ENCODE measurements around the gene CLEC18C.
"Not testable (repeated sequence)": the region's sequence is repeated elsewhere in the genome, so short reads cannot be mapped to it uniquely, and the experiment has no call there.

The CLEC18C gene

DNA sequence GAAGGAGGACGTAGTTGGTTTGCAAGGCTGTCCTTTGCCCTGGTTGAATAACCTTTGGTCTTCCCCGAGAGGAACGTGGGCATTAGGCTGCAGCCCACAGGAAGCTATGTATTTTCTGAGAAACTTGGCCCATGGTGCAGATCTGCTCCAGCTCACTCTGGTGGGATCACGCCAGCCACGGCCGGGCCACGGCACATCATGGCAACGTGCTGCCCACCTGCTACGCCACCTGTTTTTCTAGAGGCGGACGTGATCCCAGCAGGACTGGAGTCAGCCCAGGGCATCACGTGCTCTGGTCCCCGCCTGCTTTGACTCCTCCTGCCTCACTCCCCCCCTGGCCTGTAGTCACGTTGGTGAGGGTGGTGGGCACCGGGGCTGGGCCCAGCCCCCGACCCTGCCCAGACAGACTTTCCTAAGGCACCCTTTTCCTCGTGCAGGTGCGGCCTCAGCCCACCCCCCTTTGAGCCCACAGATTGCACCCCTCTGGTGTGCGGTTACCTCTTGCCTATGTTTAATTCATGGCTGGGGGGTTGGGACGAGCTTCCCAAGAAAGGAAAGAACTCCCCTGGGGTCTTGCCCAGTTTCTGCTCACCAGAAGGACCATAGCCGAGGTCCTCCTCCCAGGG lies at the start of gene CLEC18C:
Gene CLEC18C (plus strand): TSS at position 576 of the 626 bp plus-strand sequence. CDS start 492 bp downstream, outside the sequence.
- DNase-seq: not testable (repeated sequence)

DNA sequence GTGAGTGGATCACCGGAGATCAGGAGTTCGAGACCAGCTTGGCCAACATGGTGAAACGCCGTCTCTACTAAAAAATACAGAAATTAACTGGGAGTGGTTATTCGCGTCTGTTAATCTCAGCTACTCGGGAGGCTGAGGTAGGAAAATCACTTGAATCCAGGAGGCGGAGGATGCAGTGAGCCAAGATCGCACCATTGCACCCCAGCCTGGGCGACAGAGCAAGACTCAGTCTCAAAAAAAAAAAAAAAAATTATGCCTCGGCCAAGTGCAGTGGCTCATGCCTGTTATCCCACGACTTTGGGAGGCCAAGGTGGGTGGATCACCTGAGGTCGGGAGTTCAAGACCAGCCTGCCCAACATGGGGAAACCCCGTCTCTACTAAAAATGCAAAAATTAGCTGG lies 49.8 kb upstream of the CLEC18C start:
- DNase-seq: not testable (repeated sequence)

DNA sequence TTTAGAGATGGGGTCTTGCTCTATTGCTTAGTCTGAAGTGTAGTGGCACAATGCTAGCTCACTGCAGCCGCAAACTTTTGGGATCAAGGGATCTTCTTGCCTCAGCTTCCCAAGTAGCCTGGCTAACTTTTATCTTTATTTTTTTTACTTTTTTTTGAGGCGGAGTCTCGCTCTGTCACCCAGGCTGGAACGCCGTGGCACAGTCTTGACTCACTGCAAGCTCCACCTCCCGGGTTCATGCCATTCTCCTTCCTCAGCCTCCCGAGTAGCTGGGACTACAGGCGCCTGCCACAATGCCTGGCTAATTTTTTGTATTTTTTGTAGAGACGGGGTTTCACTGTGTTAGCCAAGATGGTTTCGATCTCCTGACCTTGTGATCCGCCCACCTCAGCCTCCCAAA lies 47.4 kb upstream of the CLEC18C start:
- DNase-seq: not testable (repeated sequence)

DNA sequence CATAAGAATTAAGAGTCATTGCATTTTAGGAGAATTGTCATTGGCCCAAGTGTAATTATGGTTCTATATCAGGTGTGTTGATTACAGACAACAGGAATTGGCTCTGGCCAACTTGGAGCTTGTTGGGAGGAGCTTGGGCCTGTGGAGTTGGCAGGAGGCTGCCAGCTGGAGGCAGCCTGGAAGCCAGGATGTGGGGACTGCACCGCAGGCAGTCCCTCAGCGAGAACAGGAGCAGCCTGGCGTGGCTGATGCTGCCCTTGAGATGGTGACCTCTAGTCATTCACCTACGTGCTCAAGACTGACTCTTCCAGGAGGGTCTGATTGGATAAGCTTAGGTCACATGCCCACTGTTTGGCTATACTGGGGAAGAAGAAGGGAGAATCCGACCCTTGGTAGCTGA lies 45.9 kb upstream of the CLEC18C start:
- not testable (repeated sequence) for DNase-seq

DNA sequence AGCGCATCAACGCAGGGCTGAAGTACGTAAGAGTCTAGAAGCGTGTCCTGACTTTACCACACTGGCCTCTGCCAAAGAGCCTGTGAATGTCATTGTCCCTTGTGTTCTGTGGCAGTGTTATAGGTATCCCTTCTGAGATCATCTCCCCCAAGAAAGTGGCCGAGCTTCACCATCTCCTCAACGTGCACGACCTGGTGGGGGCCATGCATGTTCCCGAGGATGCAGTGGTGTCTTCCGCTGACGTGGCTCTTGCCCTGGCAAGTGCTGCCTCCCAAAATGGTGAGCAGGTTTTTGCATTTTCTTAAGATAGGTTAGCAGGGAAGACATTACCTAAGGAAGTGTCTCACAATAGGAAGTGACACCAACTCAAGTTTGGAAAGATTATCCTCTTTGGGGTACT lies 44.7 kb upstream of the CLEC18C start:
- DNase-seq: not testable (repeated sequence)

DNA sequence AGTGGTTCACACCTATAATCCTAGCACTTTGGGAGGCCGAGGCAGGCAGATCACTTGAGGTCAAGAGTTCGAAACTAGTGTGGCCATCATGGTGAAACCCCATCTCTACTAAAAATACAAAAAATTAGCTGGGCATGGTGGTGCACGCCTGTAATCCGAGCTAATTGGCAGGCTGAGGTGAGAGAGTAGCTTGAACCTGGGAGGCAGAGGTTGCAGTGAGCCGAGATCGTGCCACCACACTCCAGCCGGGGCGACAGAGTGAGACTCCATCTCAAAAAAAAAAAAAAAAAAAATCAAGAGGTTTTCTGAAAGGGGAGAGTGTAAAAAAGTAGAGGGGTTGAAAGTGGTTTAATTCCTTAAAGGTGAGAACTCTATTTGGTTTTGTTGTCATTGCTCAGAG lies 37.8 kb upstream of the CLEC18C start:
- not testable (repeated sequence) for DNase-seq

DNA sequence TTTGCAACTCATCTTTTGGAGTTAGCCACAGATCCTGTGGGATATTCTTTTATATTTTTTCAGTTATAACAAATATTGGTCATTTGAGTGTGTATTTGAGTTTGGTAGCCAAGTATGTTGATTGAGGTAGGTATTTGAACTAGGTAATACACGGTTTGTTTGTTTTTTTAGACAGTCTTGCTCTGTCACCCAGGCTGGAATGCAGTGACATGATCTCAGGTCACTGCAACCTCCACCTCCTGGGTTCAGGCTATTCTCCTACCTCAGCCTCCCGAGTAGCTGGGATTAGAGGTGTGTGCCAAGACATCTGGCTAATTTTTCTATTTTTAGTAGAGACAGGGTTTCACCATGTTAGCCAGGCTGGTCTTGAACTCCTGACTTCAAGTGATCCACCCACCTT lies 37.0 kb upstream of the CLEC18C start:
- DNase-seq: not testable (repeated sequence)

DNA sequence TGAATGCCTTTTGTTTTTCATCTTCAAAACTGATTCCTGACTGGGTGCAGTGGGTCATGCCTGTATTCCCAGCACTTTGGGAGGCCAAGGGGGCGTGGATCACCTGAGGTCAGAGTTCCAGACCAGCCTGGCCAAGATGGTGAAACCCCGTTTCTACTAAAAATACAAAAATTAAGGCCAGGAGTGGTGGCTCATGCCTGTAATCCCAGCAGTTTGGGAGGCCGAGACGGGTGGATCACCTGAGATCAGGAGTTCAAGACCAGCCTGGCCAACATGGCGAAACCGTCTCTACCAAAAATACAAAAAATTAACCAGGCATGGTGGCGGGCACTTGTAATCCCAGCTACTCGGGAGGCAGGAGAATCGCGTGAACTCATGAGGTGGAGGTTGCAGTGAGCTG lies 30.8 kb upstream of the CLEC18C start:
- DNase-seq: not testable (repeated sequence)

DNA sequence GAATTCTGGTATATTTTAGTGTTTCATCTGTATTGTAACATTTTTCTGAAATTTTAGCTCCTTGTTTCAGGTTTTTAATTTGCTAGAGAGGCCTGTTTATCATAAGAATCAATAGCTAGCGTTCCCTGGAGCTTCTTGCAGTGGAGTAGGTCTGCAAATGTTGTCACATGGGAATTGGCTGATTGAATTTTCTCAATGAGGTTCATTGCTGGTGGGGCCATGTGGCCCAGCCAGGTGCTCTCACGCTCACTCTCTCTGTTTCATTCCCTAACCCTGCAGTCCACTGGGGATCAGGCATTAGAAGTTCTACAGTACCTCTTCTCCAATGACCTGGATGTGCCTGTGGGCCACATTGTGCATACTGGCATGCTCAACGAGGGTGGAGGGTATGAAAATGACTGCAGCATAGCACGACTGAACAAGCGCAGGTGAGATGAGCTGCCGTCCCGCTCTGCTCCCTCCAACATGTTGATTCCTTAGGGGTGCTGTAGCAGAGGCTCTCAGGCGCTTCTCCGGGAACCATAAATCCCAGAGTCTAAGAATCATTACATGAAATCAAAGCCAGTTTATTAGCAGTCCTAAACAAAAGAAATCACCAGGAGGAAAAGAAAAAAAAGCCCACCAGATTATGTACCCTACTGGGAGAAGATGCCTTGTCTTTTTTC lies 30.2 kb upstream of the CLEC18C start:
- not testable (repeated sequence) for DNase-seq

DNA sequence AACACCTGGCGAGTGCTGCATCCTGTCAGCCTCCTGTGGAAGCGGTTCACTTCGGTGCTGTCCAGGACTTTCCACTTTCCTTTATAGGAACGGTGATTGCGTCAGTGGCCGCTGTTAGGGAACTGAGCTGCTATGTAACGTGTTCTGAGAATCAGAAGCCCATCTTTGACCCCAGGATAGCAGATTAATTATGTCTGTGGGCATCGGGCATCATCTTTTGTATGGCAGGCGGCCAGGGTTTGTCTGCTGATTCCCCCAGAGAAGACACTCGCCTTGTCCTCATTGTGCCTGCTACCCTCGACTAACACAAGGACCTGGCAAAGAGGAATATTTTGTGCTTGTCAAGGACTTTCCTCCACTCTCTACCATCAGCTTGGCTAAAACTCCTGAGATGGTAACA lies 25.7 kb upstream of the CLEC18C start:
- not testable (repeated sequence) for DNase-seq

DNA sequence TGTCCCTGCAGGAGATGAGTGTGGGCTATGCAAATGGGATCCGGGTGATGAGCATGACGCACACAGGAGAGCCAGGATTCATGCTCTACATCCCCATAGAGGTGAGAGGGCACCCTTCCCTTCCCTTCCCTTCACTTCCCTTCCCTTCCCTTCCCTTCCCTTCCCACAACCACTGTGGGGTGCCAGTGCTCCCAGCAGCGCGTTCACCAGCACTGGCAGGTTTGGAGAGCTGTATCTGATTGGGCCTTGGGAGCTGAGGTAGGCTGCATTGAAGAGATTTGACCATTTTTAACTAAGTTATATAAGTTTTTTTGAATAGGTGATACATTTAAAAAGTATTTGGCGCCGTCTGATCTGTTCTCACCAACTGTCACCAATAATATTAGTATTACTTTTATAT lies 25.1 kb upstream of the CLEC18C start:
- DNase-seq: not testable (repeated sequence)

DNA sequence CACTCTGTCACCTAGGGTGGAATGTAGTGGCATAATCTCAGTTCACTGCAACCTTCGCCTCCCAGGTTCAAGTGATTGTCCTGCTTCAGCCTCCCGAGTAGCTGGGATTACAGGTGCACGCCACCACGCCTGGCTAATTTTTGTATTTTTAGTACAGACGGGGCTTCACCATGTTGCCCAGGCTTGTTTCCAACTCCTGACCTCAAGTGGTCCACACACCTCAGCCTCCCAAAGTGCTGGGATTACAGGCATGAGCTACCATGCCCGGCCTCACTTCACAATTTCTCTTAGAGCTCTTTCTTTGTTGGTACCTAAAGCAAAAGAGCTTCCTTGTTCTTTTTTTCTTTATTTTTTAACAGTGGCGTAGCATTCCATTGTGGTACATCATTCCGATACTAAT lies 24.3 kb upstream of the CLEC18C start:
- DNase-seq: not testable (repeated sequence)

DNA sequence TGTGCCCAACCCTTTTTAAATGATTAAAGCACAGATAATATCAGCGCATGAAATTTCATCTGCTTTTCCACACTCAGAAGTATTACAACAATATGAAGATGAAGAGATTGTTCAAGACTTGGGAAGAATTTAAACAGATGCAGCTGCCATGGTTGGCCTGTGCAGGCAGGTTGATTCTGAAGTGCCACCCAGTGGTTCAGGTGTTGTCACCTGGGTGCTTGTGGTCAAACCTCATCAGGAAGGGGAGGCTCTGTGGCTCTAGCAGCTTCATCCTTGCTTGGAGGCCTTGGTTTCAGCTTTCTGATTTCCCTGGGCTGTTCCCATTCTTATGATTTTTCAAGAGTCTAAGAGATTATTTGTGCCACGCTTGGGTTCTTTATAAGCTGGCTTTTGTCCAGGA lies 22.2 kb upstream of the CLEC18C start:
- DNase-seq: no peak

DNA sequence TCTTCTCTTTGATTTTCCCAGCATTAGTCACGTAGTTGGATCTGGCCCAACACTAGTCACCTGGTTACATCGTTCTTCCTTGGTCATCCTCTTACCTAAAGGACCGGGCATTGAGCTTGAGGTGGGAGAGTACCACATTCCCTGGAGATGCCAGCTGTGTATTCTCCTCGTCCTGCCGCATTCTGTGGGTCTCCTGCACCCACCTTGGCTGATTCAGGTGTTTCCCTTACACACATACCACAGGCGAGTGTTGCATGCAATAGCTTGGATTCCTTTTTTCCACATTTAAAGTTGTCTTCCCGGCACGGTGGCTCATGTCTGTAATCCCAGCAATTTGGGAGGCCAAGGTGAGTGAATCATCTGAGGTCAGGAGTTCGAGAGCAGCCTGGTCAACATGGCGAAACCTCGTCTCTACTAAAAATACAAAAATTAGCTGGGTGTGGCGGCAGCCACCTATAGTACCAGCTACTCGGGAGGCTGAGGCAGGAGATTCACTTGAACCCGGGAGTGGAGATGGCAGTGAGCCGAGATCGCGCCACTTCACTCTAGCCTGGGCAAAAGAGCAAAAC lies 21.6 kb upstream of the CLEC18C start:
- no peak for DNase-seq

DNA sequence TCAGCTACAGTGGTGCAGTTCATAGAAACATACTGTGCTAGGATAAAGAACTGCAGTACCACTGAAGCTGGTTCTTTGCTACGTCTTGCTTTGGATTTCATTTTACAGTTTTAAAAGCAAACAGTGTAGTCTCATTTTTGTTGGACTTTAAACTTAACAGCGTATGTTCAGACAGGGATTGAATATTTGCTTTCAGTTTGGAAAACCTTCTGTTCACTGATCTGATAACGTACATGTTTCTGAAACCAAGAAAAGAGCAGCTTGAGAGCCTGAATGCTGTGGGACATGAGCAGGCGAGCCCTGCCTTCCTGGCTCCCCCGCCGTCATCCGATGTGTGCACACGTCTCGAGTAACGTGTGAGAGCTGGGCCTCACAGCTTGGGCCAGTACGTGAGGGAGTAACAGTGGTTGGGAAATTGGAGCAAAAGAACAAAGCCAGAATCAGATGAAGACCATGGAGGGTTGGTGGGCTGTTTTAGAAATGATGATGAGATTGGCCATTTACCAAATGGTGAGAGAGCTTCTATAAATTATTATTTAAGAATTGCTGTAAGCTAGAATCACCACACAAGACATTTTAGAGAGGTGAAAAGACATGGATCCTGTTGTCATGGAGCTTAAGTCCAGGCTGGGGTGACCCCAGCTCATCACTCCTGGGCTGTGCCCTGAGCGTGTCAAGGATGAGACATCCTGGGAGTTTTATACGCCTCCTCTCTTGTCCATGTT lies 20.8 kb upstream of the CLEC18C start:
- DNase-seq: no peak

DNA sequence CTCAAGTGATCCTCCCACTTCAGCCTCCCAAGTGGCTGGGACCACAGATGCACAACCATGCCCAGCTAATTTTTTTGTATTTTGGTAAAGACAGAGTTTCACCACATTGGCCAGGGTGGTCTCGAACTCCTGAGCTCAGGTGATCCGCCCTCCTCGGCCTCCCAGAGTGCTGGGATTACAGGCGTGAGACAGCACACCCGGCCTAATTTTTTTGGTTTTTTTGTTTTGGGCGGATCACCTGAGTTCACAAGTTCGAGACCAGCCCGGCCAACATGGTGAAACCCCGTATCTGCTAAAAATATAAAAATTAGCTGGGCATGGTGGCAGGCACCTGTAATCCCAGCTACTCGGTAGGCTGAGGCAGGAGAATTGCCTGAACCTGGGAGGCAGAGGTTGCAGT lies 18.9 kb upstream of the CLEC18C start:
- not testable (repeated sequence) for DNase-seq

DNA sequence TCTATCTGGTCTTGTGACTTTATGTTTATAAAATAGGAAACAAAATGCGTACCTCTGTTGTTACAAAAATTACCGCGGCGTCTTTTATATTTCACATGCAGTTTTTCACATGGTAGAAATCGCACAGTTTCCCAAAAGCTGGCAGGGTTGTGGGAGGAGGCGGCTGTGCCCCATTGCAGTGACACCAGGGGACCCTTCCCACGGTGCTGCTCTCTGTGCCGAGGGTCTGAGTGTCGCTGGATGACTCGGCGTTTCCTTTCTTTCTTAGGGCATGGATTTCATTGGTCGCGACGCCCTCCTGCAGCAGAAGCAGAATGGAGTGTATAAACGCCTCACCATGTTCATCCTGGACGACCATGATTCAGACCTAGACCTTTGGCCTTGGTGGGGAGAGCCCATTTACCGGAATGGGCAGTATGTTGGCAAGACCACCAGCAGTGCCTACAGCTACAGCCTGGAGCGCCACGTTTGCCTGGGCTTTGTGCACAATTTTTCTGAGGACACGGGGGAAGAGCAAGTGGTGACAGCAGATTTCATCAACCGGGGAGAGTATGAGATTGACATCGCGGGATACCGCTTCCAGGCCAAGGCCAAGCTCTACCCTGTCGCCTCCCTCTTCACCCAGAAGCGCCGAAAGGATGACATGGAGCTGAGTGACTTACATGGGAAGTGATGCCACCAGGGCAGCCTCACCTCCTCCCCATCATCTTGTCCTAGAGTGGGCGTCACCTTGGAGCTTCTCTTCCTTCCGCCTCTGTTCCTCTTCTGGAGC lies 17.2 kb upstream of the CLEC18C start:
- DNase-seq: no peak

DNA sequence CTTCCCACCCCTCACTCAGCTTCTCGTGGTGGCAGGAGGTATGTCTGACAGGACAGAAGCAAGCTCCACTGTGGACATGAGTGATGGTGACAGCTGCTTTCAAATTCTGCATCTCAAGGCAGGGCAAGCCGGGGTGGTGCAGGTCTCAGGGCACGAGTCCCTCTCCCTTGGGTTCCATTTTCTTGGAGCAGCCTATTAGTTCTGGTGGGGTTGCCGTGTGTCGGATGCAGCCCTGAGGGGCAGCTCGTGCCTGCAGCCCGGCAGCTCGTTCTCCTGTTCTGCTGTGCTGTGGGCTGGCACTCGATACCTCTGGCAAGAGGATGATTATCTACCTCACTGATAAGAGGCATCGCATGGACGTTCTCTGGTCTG lies 16.5 kb upstream of the CLEC18C start:
- DNase-seq: no peak

DNA sequence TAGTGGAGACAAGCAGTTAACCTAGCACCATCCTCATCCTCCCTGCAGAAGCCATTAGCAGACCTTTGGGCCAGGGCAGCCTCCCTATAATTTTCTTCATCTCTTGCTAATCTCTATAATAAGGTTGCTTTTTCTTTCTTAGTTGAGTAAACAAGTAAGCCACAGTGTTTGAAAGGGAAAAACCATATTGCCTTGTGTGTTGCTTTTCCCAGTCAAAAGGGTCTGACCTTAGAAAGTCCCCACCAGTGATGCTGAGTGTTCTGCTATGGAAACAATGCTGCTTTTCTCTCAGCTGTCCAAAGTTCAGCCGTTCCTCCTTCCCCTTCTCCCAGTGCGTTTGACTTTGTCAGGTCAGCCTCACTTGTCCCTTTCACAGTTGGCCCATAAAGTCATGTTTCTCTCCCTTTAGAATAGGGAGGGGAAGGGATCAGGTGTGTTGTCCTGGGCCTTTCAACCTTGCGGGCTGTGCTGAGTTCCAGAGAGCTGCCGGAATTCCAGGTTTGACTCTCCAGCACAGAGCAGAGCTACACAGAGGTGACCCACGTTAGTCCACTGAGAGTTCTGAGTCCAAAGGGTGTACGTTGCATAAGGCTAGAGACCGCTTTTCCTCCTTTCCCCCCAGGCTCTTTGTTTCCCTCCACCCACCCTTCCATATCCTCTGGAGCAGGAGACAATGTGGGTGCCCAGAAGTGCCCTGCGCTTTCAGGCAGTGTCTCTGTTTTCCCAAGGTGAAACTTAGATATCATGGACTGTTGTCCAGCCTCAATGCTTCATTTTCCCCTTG lies 15.9 kb upstream of the CLEC18C start:
- DNase-seq: no peak

DNA sequence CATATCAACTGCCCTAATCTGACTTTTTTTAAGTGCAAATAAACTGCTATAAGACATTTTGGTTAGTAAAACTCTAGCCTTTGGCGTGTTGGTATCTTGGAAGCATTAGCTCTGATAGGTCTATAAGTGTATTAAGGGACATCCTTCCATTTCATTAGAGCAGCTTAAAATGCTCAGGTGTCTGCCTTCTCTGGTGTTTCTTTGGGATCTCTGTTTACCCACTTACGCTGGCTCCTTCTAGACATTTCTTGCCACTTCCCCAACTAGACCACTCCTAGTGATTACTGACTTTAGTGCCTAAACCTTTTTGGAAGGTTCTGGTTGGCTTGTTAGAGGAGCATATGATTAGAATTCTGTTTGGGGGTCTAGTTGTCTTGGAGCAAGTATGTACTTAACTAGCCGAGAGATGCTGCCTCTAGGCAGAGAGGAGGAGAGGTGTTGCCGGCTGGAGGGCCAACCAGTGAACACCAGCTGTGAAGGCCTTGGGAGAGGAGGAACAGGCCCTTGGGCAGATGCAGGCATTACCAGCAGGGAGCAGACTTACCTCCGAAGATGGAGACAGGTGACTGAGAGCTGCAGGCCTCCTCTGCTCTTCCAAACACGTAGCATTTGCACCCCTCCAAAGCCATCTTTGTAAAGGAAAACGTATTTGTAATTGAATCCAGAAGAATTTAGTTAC lies 15.2 kb upstream of the CLEC18C start:
- no peak for DNase-seq
